HG02870 (cell line): ENCODE results near the gene REPS2.
"Not testable (repeated sequence)": the region's sequence is repeated elsewhere in the genome, so short reads cannot be mapped to it uniquely, and the experiment has no call there.

Source experiments
- ATAC-seq: cut with Tn5 transposase; IDR thresholded peaks from one replicate; pipeline ENCODE4 v1.9.1; 2021; ENCODE audit warnings: mild to moderate bottlenecking, moderate library complexity; ENCODE audit not compliant: unreplicated experiment

REPS2 gene

DNA sequence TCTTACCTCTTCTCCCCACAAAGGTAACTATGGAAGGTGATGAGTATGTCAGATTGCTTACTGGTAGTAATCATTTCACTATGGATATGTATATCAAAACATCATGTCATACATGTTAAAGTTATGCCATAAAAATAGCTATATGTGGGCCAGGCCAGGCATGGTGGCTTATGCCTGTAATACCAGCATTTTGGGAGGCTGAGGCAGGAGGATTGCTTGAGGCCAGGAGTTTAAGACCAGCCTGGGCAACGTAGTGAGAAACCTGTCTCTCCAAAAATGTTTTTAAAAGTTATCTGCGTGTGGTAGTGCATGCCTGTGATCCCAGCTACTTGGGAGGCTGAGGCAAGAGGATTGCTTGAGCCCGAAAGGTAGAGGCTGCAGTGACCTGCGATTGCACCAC is 16.2 kb downstream of the REPS2 start:
- ATAC-seq: not testable (repeated sequence)

DNA sequence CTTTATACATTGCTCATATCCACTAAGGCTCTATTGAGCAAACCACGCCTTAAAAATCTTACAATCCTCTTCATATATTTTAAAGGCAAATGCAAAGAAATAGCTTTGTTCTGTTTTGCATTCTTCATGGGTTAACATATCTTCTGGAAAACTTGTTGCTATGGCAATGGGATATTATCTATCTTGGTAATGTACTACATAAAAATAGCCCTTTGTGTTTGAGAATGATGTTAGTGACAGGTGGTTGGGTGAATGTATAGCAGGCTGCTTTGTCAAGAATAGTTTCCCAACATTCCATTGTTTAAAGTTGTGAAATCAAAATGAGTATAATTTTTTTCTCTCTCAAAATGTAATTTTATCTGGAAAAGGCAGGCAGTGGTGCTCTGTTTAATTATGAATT is 16.8 kb downstream of the REPS2 start:
- no peak for ATAC-seq

DNA sequence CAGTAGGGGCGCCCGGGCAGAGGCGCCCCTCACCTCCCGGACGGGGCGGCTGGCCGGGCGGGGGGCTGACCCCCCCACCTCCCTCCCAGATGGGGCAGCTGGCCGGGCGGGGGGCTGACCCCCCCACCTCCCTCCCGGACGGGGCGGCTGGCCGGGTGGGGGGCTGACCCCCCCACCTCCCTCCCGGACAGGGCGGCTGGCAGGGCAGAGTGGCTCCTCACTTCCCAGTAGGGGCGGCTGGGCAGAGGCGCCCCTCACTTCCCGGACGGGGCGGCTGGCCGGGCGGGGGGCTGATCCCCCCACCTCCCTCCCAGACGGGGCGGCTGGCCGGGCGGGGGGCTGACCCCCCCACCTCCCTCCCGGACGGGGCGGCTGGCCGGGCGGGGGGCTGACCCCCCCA is 18.5 kb downstream of the REPS2 start:
- ATAC-seq: not testable (repeated sequence)

DNA sequence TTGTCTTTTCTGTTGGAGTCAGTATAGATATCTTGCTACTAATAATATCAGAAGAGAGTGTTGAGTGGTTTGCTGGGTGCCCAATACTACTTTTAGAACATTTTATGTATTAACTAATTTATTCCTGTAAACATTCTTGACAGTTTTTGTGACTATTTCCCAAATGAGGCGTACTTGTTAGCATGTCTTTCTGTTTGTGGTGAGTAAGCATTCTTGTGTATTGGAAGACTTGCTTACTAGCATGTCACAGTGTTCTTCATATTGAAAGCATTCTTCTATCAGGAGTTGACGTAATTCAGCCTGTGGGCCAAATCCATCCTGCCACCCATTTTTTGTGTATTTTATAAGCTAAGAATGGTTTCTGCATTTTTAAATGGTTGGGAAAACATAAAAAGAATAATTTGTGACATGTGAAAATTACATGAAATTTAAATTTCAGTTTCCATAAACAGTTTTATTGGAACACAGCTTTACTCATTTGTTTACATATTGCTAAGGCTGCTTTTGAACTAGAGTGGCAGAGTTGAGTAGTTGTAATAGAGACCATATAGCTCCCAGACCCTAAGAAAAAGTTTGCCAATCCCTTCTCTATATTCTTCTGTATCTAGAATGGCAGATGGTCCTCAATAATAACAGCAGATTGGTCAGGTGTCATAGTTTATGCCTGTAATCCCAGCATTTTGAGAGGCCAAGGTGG is 20.4 kb downstream of the REPS2 start:
- no peak for ATAC-seq

DNA sequence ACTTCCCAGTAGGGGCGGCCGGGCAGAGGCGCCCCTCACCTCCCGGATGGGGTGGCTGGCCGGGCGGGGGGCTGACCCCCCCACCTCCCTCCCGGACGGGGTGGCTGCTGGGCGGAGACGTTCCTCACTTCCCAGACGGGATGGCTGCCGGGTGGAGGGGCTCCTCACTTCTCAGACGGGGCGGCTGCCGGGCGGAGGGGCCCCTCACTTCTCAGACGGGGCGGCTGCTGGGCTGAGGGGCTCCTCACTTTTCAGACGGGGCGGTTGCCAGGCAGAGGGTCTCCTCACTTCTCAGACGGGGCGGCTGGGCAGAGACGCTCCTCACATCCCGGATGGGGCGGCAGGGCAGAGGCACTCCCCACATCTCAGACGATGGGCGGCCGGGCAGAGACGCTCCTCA is 22.3 kb downstream of the REPS2 start:
- not testable (repeated sequence) for ATAC-seq

DNA sequence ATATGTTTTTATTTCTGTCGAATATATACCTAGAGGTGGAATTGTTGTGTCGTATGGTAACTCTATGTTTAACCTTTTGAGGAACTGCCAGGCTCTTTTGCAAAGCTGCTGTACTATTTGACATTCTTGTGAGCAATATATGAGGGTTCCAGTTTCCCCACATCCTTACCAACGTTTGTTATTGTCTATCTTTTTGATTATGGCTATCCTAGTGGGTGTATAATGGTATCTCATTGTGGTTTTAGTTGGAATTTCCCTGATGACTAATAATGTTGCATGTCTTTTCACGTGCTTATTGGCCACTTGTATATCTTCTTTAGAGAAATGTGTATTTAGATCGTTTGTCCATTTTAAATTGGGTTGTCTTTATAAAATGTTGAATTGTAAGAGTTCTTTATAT is 24.5 kb downstream of the REPS2 start:
- ATAC-seq: no peak

DNA sequence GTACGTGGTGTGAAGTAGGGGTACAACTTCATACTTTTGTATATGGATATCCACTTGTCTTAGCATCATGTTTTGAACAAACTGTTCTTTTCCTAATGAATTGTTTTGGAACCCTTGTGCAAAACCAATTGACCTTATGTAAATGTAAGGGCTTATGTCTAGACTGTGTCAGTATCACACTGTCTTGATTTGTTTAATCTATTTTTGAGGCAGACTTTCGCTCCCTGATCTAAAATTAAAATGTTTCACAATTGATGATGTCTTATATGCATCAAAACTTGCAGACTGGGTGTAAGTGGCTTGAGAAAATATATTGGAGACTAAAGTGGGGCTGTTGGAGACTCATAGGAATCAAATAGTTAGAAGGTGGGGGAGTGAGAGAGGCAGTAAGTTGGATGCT is 25.2 kb downstream of the REPS2 start:
- ATAC-seq: no peak

DNA sequence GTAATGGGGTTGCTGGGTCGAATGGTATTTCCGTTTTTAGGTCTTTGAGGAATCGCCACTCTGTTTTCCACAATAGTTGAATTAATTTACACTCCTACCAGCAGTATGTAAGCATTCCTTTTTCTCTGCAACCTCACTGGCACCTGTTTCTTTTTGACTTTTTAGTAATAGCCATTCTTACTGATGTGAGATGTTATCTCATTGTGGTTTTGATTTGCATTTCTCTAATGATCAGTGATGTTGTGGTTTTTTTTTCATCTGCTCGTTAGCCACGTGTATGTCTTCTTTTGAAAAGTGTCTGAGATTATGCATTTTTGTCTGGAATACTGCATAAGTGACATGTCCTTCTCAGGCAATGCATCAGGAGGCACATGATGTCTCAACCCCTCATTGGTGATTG is 28.8 kb downstream of the REPS2 start:
- ATAC-seq: no peak

GRCh38 chrX:16977771-16978170 is 31.3 kb downstream of the REPS2 start:
- no peak for ATAC-seq

- no peak for ATAC-seq
Measured at GRCh38 chrX:16978193-16978984, 31.9 kb downstream of the REPS2 start.

DNA sequence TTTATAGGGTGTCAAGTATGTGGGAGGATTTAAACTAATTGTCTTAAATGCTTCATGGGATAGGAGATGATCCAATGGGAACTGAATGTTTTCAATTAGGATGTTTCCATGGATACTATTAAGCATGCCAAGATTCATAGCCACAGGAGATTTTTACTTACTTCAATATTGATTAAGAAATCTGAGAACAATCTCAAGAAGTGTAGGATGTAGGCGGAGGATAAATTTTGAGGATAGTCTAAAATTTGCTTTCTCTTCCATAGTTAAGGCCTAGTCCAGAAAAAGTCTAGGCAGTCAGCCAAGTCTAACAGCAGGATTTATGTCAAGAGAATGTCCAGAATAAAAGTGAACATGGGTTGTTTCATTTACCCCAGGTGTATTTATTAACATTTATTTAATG is 32.8 kb downstream of the REPS2 start:
- no peak for ATAC-seq

GRCh38 chrX:16981209-16981608 is 34.8 kb downstream of the REPS2 start:
- ATAC-seq: no peak

- ATAC-seq: no peak
Measured at GRCh38 chrX:16981980-16982379, 35.5 kb downstream of the REPS2 start.

GRCh38 chrX:16983051-16983450 is 36.6 kb downstream of the REPS2 start:
- ATAC-seq: no peak

DNA sequence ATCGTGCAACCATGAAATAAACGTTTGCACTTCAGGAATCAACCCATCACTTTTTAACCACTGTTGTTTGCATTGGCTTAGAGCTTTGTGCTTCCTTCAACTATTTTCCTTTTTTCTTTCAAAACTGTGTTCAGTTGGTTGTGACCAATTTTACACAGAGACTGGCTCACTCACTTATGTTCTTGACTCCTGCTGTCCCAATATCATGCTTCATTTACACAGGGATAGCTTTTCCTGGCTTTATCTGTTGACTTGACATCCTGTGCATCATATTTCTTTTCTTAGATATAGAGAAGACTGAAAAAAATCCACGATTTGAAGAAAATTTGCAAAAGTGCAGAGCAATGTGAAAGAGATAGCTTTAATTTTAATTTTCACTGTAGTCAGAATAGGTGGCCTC is 38.8 kb downstream of the REPS2 start:
- no peak for ATAC-seq

- no peak for ATAC-seq
Measured at GRCh38 chrX:16986169-16986568, 39.7 kb downstream of the REPS2 start.

DNA sequence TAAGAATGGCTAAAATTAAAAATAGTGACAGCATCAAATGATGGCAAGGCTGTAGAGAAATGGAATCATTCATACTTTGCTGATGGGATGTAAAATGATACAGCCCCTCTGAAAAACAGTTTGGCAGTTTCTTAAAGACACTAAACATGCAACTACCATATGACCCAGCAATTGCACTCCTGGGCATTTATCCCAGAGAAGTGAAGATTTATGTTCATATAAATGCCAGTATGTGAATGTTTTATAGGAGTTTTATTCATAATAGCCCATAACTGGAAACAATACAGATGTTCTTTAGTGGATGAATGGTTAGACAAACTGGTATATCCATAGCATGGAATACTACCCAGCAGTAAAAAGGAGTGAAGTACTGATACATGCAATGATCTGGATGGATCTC is 43.3 kb downstream of the REPS2 start:
- ATAC-seq: no peak

- no peak for ATAC-seq
Measured at GRCh38 chrX:16990839-16991238, 44.4 kb downstream of the REPS2 start.

- ATAC-seq: no peak
Measured at GRCh38 chrX:16992445-16992844, 46.0 kb downstream of the REPS2 start.

DNA sequence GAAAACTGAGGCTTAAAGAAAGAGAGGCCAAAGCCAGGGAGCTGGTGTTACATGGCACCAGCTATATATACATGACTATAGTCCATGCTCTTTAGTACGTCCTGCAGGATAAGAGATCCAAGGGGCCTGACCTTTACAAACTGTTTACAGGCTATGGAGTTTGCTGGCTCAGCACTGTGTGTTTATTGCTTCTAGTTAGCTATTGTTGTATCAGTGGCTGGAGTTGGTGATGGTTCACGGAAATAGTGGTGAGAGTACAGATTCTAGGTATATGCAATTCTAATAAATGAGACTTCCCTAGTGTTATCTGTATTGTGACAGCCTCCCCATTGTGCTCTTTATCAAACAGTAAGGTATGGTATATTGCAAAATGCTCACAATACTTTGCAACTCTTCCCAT is 46.5 kb downstream of the REPS2 start:
- no peak for ATAC-seq

DNA sequence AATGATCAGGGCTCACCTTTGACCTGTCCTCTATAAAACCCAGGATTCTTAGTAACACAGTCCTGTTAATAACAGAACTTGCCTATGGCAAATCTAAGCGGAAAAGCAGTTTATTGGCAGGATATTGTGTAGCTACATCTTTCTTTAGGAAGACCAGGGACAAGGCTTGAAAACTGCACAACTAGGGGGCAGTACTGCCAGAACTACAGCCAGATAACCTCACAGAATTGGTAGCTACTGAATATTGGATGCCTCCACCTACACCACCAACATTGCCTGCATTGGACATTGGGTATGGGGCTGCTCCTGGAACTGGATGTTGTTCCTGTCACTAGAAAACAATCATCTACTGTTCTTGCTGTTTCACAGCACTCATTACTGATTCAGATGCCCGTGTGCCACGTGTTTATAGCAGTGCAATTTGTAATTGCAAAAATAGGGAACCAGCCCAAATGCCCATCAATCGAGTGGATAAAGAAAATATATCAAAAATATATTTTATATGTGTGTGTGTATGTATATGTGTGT is 47.4 kb downstream of the REPS2 start:
- no peak for ATAC-seq

GRCh38 chrX:16994736-16995135 is 48.3 kb downstream of the REPS2 start:
- ATAC-seq: no peak
